NCI-H2227 treated with DMSO at 0.1 percent for 48 hours (cell line): ENCODE results near the gene C11orf54.
A peak's percentile ranks its signal among the peaks of the same experiment; 100 is the strongest.

ENCODE experiments used
- DNase-seq: peaks from one replicate; lab custom pipeline; 2025; lab: John Stamatoyannopoulos, UW

C11orf54 gene

GRCh38 chr11:93741094-93741881, at the start of gene C11orf54, which contains the start of gene TAF1D:
C11orf54 (plus strand) TSS chr11:93741672; CDS start chr11:93747394, 5,722 bp downstream.
TAF1D (minus strand) TSS chr11:93741495; CDS start chr11:93739304, 2,191 bp downstream.
- peak; percentile 84 for DNase-seq

GRCh38 chr11:93694109-93694508, 47.4 kb upstream of the C11orf54 start:
- DNase-seq = no peak

DNA sequence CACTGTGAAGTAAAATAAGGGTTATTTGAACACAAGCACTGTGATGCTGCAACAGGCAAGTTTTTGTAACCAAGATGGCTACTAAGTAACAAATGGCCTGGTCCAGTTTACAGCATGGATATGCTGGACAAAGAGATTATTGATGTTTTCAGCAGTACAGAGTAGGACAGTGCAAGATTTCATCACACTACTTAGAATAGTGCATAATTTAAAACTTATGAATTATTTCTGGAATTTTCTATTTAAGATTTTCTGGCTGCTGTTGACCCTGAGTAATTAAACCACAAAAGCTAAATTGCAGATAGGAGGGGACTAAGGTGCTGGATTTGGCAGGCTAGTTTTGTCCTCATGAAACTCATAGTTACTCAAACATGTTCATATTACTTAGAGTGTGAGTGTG, 46.9 kb upstream of the C11orf54 start:
- DNase-seq = no peak

GRCh38 chr11:93697611-93698010, 43.9 kb upstream of the C11orf54 start:
- no peak for DNase-seq

- no peak for DNase-seq
Measured at GRCh38 chr11:93700830-93701229, 40.6 kb upstream of the C11orf54 start.

GRCh38 chr11:93704237-93704636, 37.2 kb upstream of the C11orf54 start:
- DNase-seq = no peak

DNA sequence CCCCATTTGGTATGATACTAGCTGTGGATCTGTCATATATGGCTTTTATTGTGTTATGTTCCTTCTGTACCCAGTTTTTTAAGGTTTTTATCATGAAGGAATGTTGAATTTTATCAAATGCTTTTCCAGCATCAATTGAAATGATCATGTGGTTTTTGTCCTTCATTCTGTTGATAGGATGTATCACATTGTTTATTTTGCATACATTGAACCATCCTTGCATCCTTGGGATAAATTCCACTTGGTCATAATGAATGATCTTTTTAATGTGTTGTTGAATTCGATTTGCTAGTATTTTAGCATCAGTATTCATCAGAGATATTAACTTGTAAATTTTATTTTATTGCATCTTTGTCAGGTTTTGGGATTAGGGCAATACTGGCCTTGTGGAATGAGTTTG, 31.2 kb upstream of the C11orf54 start:
- no peak for DNase-seq

DNA sequence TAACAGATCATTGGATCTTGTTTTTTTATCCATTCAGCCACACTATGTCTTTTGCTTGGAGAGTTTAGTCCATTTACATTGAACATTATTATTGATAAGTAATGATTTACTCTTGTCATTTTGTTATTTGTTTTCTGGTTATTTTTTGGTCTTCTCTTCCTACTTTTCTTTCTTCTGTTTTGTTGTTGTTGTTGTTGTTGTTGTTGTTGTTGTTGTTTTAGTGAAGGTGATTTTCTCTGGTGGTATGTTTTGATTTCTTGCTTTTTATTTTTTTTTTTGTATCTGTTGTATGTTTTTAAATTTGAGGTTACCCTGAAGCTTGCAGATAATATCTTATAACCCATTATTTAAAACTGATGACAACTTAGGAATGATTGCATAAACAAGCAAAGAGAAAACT, 28.8 kb upstream of the C11orf54 start:
- no peak for DNase-seq

- DNase-seq = no peak
Measured at GRCh38 chr11:93715797-93716396, 25.6 kb upstream of the C11orf54 start.

- DNase-seq = no peak
Measured at GRCh38 chr11:93717501-93717900, 24.0 kb upstream of the C11orf54 start.

DNA sequence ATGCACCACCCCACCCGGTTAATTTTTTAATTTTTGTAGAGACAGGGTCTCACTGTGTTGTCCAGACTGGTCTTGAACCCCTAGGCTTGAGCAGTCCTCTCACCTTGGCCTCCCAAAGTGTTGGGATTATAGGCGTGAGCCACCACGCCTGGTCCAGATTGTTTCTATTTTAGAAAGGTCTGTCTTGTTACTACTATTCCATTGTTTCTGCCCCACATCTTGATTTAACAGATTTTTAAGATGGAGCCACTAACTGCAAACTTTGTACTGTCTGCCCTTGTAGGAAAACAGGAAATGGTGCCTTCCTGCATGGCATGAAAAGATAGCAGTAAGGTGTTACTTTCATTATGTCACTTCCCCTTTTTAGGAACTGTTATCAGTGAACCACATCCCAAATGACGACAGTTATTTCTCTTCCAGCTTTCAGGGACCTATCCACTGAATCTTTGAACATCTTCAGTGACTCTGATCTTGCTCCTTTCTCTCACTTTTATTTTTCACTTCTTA, 23.4 kb upstream of the C11orf54 start:
- DNase-seq = no peak

DNA sequence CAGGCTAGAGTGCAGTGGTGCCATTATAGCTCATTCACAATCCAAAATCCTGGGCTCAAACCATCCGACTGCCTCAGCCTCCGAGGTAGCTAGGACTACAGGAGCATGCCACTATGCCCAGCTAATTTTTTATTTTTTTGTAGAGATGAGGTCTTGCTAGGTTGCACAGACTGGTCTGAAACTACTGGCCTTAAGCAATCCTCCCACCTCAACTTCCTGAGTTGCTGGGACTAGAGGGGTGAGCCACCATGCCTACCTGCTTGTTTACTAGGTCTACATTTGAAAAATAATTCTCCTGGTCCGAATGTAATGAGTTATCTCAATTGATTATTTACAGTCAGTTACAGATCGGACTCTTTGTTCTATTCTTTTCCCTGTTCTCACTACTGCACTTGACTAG, 22.2 kb upstream of the C11orf54 start:
- no peak for DNase-seq

DNA sequence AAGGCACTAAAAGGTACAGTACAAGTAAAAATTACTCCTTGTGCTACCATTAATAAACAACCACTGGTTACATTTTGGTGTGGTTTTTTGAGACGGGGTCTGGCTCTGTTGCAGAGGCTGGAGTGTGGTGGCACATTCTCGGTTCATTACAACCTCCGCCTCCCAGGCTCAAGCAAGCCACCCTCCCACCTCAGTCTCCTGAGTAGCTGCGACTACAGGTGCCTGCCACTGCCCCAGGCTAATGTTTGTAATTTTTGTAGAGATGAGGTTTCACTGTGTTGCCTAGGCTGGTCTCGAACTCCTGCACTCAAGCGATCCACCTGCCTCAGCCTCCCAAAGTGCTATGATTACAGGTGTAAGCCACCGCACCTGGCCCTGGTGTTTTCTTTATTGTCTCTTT, 20.9 kb upstream of the C11orf54 start:
- no peak for DNase-seq

GRCh38 chr11:93724089-93724488, 17.4 kb upstream of the C11orf54 start:
- no peak for DNase-seq

DNA sequence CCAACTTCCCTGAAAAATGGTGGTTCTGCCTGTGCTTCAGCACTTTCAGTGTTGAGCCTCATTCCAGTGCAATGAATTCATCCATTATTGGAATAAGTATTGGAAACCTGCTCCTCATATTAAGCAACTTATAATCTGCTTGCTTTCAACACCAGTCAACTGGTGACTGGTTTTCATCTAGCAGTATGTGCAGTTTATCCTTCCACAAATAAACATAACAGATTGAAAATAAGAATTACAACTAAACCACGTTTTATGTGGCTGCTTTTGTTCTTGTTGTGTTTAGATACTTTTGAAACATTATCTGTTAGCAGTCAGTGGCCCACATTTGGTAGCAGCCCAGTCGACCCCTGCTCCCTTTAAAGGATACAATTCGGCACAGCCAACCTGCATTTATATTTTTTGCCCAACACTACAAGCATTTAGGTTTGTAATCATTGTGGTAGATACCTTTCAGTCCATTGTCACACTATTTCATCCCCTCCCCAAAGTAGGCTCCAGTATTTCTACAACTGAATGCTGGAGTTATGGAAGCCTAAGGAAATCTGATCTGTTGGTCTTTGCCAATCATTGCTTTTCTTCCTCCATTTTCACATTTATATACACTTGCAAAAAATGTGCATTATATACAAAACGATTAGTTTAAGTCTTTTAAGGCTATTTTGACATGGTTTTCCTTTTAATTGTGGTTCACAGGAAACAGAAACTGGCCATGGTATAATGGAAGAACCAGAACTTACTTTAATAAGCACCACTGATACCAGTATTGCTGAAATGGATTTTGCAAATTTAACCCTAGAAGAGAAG, 13.3 kb upstream of the C11orf54 start:
- DNase-seq = no peak

GRCh38 chr11:93728792-93729128, 12.7 kb upstream of the C11orf54 start:
- DNase-seq = no peak

DNA sequence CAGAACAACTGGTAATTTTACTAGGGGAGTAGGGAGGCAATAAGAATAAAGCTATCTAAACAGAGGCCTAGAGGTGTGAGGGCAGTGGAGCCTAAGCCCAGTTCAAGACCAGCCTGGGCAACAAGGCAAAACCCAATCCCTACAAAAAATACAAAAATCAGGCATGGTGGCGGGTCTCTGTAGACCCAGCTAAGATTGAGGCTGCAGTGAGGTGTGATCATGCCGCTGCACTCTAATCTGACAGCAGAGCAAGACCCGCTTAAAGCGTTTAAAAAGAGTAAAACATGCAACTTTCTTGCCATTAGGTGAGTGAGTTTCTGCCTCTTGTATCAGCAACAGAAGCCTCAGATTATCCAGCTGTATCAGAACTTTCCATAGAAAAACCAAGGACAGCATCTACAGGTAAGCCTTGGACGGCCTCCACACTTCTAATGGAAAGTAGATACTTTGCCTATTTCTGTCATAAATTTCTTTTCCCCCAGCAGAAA, 12.3 kb upstream of the C11orf54 start:
- no peak for DNase-seq

DNA sequence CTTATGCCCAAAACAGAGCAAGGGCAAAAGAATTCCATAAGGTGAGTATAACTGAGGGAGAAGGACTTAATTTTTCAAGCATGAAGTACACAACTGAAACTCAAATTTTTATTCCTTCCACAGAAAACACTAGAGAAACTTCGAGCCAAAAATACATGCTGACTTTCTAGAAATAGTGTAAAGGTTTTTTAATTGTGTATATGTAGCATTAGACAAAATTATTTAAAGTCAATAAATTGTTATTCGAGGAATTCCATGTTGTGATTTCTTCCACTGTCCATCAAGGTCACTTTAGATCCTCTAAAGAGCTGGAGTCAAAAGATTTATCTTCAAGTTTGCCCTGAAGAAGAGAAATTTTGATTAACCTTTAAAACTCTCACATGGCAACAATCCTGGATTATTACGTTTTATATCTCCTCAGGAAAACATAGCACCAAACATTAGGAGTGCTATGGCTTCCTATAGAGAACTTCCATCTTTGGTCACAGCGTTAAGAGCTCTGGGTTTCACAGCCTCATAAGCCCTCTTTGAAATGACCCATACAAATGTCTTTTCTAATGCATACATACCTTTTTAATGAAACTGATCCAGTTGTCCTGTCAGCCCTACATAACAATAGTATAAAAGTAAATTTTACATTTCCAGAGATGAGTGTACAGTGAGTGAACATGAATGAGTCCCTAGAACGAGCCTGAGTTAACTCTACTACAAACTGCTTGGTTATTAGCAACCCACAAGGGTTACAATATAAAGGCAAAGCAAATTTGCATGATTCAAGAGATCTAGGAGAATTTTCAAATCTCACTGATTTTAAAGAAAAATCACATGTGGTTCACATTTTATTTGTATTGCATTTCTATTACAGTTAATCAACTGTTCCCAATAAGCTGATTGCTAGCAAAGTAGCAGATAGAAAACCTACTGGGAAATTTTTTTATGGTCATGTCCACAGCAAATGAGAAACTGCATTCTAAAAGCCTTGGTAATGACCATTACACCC, 11.1 kb upstream of the C11orf54 start:
- no peak for DNase-seq

DNA sequence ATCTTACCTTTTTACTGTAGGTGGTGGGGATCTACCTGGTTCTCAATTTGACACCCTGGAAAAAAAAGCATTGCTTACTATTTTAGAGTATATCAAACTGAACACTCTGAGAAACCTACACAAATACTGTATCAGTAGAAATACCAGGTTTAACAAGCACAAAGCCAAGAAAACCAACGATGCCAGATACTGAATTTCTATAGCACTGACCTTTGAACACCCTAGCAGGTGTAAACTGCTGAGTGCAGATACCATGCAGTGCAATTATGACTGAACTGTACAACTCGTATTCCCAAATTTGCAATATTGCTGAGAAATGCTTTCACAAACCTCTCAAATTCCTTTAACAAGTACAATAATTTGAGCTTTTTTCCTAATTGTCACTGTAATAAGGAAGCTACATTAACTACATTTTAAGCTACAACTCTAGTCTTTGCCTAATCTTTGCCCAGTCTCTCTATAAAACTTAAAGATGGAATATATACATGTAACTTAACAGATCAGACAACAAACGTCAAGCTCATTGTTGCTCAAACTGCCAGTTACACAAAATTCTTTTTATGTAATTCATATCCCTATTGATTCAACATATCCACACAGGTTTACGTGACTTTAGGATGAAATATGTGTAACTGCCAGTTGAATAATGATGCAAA, 9.1 kb upstream of the C11orf54 start:
- no peak for DNase-seq

- DNase-seq = no peak
Measured at GRCh38 chr11:93733474-93733873, 8.0 kb upstream of the C11orf54 start.
